ENCODE data around the gene EIF4G3.

DNA sequence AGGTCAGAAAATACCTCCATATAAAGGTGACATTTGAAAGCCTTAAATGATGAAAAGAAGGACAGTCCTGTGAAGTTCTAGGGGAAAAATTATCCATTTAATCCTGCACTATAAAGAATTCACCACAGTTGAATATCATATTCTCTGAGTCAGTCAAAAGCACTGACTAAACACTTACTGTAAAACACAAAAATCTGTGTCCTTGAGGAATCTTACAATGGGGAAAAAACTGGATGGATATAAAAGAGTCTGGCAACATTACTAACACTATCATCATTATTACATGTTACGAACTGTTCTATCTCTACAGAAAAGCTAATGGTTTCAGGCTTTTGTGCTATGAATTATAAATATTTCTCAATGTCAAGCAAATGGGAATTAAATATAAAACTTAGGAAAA is 347.2 kb downstream of the EIF4G3 start:
- no peak for TF ChIP-seq EZH2 (IDR thresholded peaks at IDR 0.05)
- TF ChIP-seq POLR2AphosphoS5 (IDR thresholded peaks at IDR 0.05; ENCODE audit: borderline replicate concordance, low read depth, low read length) = no peak

All from SK-N-MC (cell line).